Panc1 (cell line): ENCODE data around the gene IRGC. TPM values are rescaled to one million over a fixed set of nuclear protein-coding genes. Genes with fewer than 3 reads are reported as not detected.

Experiments
- ATAC-seq: fragments of 200-7000 bp; cut with Tn5 transposase; 2 replicates; pipeline ENCODE4 v1.9.1; 2020; ENCODE audit warnings: mild to moderate bottlenecking, moderate library complexity
- BruUV-seq: library from RNA; stranded (reverse); fragments of 400-500 nt; replicated peaks from 2 replicates; lab custom pipeline; 2021; lab: Mats Ljungman, UMichigan
- CTCF ChIA-PET: fragments of 300-600 bp; sonication (Branson Sonifier 250); formaldehyde crosslinking; loops from one replicate; lab custom pipeline; 2022; ENCODE audit warnings: antibody characterized with exemption; lab: Charles Lee
- POLR2A ChIA-PET: fragments of 300-600 bp; sonication (Branson Sonifier 250); formaldehyde crosslinking; loops from one replicate; lab custom pipeline; 2022; ENCODE audit warnings: antibody characterized with exemption; lab: Charles Lee
- DNase-seq: peaks from one replicate; pipeline ENCODE4 v3.0.0-alpha.2; 2010; ENCODE audit warnings: low read depth, low spot score
- H3K27ac ChIP-seq: 2 replicates; pipeline ENCODE4 v1.5.1; 2011; ENCODE audit warnings: mild to moderate bottlenecking, low read length, inconsistent platforms
- H3K27me3 ChIP-seq: fragments of 200-500 bp; sonication (Bioruptor generic); 2 replicates; pipeline ENCODE4 v1.6.0; 2014; ENCODE audit warnings: low read length, inconsistent platforms; ENCODE audit not compliant: control insufficient read depth, insufficient read depth
- H3K36me3 ChIP-seq: fragments of 200-500 bp; sonication (Bioruptor generic); 2 replicates; pipeline ENCODE4 v1.5.1; 2014; ENCODE audit warnings: inconsistent platforms, mild to moderate bottlenecking, low read length, moderate library complexity; ENCODE audit not compliant: control insufficient read depth, insufficient read depth
- H3K4me1 ChIP-seq: 2 replicates; pipeline ENCODE4 v1.5.1; 2011; ENCODE audit warnings: inconsistent platforms, mild to moderate bottlenecking, low read length, moderate library complexity; ENCODE audit not compliant: control insufficient read depth, insufficient read depth
- H3K4me3 ChIP-seq, 2 experiments: 2 replicates each; pipeline ENCODE4 v1.5.1; 2011 to 2012; ENCODE audit warnings: low read depth in 2 of 2, low read length in 2 of 2, mild to moderate bottlenecking in 2 of 2, inconsistent platforms in 1 of 2, moderate library complexity in 1 of 2
- H3K9me3 ChIP-seq: fragments of 200-500 bp; sonication (Bioruptor generic); 2 replicates; pipeline ENCODE4 v1.5.1; 2014; ENCODE audit warnings: low read depth, mild to moderate bottlenecking, inconsistent platforms, low read length, moderate library complexity; ENCODE audit not compliant: control insufficient read depth, insufficient read depth
- POLR2AphosphoS5 ChIP-seq: IDR thresholded peaks from 2 replicates; pipeline ENCODE4 v1.6.1; 2012; ENCODE audit warnings: mild to moderate bottlenecking, low read depth, low read length, moderate library complexity
- SIN3A ChIP-seq: IDR thresholded peaks from 2 replicates; pipeline ENCODE4 v1.6.1; 2012; ENCODE audit warnings: low read depth, mild to moderate bottlenecking, low read length, moderate library complexity, borderline replicate concordance; ENCODE audit not compliant: insufficient read depth
- TCF7L2 ChIP-seq: IDR thresholded peaks from 2 replicates; pipeline ENCODE4 v1.6.1; 2011; ENCODE audit warnings: mild to moderate bottlenecking, low read depth, low read length, inconsistent platforms
- in situ Hi-C: cut with HindIII; loops from 2 replicates; pipeline ENCODE4 v1.10.0; 2016; ENCODE audit warnings: low sequenced_read_pairs, low pct_unique_long_range_greater_than_20kb
- intact Hi-C: fragments of 100-400 bp; cut with micrococcal nuclease; formaldehyde crosslinking; loops from one replicate; pipeline ENCODE4 v1.10.0; 2022; ENCODE audit not compliant: unreplicated experiment
- total RNA-seq: library from RNA; stranded (reverse); gene quantifications from one replicate; pipeline ENCODE4 v1.2.1, GENCODE V29; 2021; ENCODE audit not compliant: unreplicated experiment
- TF ChIP-seq, protein P1 (sequence below), 2 experiments: IDR thresholded peaks; 2 replicates each; pipeline ENCODE4 v1.6.1; 2011 to 2012; ENCODE audit warnings: low read depth in 2 of 2, control low read depth in 1 of 2, low read length in 1 of 2, mild to moderate bottlenecking in 1 of 2, moderate library complexity in 1 of 2; ENCODE audit not compliant: insufficient read depth in 1 of 2
- TF ChIP-seq, protein P2 (sequence below): fragments of 450-650 bp; IDR thresholded peaks from 2 replicates; pipeline ENCODE4 v1.5.1; 2017; ENCODE audit warnings: mild to moderate bottlenecking

IRGC gene
- total RNA-seq, 1 experiment from 2014 or later = not detected

DNA sequence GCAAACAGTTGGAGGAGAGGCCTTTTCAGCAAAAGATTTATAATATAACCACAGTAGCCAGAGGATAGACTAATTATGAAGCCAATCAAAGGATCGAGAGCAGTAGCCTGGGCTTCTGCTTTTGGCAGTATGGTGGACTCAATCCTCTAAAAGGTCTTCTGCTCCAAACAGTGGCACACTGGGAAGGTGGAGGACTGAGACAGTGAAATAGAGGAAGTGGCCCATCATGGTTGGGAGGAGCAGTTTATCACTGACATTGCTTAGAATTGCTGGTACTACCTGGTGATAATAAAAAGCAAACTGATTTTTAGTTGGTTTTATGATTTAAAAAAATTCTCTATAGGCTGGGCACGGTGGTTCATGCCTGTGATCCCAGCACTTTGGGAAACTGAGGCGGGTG lies 25.0 kb upstream of the IRGC start:
- Histone ChIP-seq H3K27me3 (no peaks in the 10 kb centered on the region), H3K9me3 (no peaks in the 10 kb centered on the region), H3K4me3 (no peak overlapping the region), H3K36me3 (no peaks in the 10 kb centered on the region), H3K4me1 (no peaks in the 10 kb centered on the region), H3K27ac (no peak overlapping the region)
- ATAC-seq (no peak), DNase-seq (no peak)
- TF ChIP-seq, protein P1, sequence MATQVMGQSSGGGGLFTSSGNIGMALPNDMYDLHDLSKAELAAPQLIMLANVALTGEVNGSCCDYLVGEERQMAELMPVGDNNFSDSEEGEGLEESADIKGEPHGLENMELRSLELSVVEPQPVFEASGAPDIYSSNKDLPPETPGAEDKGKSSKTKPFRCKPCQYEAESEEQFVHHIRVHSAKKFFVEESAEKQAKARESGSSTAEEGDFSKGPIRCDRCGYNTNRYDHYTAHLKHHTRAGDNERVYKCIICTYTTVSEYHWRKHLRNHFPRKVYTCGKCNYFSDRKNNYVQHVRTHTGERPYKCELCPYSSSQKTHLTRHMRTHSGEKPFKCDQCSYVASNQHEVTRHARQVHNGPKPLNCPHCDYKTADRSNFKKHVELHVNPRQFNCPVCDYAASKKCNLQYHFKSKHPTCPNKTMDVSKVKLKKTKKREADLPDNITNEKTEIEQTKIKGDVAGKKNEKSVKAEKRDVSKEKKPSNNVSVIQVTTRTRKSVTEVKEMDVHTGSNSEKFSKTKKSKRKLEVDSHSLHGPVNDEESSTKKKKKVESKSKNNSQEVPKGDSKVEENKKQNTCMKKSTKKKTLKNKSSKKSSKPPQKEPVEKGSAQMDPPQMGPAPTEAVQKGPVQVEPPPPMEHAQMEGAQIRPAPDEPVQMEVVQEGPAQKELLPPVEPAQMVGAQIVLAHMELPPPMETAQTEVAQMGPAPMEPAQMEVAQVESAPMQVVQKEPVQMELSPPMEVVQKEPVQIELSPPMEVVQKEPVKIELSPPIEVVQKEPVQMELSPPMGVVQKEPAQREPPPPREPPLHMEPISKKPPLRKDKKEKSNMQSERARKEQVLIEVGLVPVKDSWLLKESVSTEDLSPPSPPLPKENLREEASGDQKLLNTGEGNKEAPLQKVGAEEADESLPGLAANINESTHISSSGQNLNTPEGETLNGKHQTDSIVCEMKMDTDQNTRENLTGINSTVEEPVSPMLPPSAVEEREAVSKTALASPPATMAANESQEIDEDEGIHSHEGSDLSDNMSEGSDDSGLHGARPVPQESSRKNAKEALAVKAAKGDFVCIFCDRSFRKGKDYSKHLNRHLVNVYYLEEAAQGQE (IDR thresholded peaks at IDR 0.05; ENCODE audit: insufficient read depth in 1 of 2, low read depth in 2 of 2, low read length in 1 of 2) = no peak
- TF ChIP-seq POLR2AphosphoS5 = no peak
- TF ChIP-seq SIN3A = no peak
- TF ChIP-seq, protein P2, sequence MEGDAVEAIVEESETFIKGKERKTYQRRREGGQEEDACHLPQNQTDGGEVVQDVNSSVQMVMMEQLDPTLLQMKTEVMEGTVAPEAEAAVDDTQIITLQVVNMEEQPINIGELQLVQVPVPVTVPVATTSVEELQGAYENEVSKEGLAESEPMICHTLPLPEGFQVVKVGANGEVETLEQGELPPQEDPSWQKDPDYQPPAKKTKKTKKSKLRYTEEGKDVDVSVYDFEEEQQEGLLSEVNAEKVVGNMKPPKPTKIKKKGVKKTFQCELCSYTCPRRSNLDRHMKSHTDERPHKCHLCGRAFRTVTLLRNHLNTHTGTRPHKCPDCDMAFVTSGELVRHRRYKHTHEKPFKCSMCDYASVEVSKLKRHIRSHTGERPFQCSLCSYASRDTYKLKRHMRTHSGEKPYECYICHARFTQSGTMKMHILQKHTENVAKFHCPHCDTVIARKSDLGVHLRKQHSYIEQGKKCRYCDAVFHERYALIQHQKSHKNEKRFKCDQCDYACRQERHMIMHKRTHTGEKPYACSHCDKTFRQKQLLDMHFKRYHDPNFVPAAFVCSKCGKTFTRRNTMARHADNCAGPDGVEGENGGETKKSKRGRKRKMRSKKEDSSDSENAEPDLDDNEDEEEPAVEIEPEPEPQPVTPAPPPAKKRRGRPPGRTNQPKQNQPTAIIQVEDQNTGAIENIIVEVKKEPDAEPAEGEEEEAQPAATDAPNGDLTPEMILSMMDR = no peak
- no peak for TF ChIP-seq TCF7L2
- intact Hi-C loops (no loop called here), in situ Hi-C loops (no loop called here)
- ChIA-PET CTCF (no interaction called here), POLR2A (no interaction called here)
- no TSS peak for BruUV-seq

DNA sequence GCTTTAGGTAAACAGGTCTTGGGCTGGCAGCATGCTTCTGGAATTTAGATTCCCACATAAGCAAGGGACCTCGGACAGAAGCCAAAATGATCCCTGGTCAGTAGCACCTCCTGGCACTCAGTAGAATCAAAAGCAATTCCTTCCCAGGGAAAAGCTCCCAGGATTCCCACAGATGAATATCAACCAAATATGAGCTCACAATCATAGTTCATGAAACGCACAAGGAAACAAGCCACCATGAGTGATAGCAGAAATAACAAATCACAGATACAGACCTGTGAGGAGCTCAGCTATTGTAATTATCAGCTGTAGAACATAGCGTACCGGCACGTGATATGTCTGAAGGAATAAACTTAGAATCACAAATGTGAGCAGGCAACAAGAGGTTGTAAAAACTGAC lies 24.1 kb upstream of the IRGC start:
- BruUV-seq = no TSS peak
- TF ChIP-seq, protein P1 (IDR thresholded peaks at IDR 0.05; ENCODE audit: insufficient read depth in 1 of 2, low read depth in 2 of 2, low read length in 1 of 2) = no peak
- no peak overlapping the region for H3K4me3 ChIP-seq
- ChIA-PET CTCF (no interaction called here), POLR2A (no interaction called here)
- DNase-seq (no peak), ATAC-seq (no peak)
- H3K4me1 ChIP-seq = no peaks in the 10 kb centered on the region
- no peaks in the 10 kb centered on the region for H3K27me3 ChIP-seq
- no peaks in the 10 kb centered on the region for H3K9me3 ChIP-seq
- H3K36me3 ChIP-seq = no peaks in the 10 kb centered on the region
- intact Hi-C loops (no loop called here), in situ Hi-C loops (no loop called here)
- no peak overlapping the region for H3K27ac ChIP-seq
